HG03520 (cell line): ENCODE results near the gene LPAR5.
"Not testable (repeated sequence)": the region's sequence is repeated elsewhere in the genome, so short reads cannot be mapped to it uniquely, and the experiment has no call there.

Experiments used
- ATAC-seq: cut with Tn5 transposase; IDR thresholded peaks from one replicate; pipeline ENCODE4 v1.9.1; 2021; ENCODE audit warnings: mild to moderate bottlenecking, moderate library complexity; ENCODE audit not compliant: unreplicated experiment

Gene LPAR5

DNA sequence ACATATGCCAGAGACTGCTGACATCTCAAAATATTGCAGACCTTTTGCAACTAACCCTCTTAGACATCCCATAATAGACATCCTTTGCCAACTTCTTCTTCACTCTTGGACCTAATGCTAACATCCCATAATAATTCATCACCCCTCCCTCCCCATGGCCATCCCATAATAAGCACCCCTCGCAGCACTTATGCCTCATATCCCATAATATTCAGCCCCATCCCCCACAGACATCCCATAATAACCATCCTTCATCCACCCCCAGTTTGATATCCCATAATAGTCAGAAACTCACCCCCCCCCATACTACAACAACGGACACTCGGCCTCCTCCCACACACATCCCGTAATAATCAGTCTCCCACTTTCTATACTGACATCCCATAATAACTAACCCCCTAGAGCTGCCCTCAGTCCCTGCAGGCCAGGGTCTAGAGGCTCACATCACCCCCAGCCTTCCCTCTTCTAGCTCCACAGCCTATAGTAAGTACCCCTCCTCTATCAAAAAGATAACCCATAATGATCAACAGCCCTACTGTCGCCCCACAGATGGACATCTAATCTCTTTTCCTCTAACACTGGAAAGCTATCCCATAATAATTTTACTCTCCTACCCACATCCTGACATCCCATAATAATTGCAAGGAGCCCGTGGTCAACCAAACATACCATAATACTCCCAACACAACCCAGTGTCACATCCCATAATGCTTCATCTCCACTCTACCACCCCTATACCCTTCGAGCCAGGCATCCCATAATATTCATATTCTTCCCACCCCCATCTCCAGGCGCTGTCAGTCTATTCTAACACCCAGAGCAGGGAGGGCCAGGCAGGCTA is 27.8 kb downstream of the LPAR5 start:
- no peak for ATAC-seq

DNA sequence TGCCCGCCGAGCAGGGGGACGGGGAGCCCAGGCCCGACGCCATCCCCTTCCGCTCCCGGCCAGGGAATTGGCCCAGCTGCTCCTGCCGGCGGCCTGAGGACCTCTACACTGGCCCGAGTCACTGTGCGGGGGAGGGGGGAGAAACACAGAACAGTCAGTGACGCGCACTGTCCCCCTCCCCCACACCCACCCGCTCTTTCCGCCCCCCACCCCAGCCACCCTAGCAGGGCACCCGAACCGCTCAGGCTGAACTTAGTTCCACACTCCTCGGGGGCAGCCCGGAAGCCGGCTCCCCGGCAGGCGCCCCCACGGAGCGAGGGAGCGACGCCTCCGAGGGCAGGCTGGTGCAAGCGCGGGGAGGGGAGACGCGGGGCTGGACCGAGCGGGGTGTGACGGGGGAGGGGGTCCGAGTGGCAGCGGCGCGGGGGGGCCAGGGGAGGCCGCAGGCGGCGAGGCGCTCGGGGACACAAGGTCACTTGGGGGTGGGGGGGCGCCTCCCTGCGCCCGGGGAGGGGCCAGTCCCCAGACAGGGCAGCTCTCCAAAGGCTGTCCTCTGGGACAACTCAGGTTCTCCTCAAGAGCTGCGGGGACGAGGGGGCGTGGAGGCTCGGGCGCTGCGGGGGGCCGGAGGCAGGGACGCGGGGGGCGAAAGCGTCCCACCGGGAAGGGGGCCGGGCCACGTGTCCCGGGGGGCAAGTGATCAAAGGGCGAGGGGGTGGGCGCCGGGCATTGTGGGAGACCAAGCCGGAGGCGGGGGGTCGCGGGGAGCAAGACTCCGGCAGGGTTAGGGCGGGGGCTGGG is 29.2 kb downstream of the LPAR5 start:
- no peak for ATAC-seq

DNA sequence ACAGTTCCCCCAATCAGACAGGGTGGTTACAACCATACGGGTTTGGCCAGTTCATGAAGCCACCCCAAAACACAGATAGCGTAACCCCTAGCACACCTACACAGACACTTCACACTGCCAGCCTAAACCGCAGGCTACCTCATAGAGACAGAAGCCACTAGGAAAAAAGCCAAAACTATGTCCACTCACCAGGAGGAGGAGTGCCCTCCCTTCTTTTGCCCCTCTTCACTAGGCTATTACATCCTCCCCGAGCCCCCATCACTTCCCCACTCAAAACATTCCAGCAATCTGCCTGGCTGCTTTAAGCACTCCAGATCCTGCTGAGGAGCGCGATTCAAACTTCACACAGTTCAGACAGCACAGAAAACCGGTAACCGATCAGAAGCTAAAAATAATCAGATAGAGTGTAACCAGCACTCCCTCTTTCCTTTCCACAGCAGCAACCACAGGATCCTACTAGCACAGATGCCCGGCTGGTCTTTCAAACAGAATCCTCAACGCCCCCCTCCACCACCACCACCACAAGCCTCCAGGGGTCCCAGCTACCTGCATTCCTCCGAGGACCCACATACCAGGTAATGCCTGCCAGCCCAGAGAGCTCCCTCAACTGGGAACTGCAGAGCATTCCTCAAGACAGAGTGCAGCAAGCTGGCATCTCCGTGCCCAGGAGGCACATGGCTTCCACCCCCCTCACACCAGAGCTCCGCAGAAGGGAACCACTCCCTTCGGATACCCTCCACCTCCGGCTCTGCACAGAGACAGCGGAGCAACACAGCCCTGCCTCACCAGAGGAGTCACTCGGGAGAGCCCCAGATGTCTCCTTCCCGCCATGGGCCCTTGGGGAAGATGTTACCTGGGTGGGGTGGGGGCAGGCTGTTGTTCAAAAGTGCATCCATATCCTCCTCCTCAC is 30.1 kb downstream of the LPAR5 start:
- no peak for ATAC-seq

DNA sequence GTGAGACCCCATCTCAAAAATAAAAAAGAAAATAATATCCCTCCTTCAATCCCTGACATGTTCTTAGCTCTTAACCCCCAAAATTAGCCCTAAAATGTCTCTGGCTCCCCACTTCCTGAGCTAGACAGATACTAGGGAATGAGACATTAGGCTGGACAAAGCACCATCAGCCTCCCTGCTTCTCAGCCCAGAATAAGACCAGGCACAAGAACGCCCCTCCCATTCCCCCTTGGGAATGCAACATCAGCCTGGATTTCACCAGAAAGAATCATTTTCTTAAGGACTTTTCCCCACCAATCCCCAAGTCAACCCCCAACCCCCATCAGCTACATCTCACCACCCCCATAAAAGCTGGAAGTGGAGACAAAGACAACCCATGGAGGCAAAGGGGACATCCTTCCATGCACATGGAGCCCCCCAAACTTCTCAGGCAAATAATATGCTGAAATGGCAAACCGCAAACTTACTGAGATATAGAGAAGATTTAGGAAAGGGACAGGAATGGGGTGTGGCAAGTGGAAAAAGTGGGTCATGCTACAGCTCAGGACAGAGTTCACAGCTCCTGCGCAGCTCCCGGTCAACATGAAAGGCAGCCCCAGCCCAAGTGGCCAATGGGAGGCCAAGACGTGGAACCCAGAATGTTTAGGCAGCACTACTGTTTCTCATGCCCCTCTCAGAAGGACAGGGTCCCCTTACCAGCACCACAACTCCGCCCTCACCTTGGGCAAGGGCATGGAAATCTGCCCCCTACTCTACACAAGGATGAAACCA is 31.3 kb downstream of the LPAR5 start:
- no peak for ATAC-seq

DNA sequence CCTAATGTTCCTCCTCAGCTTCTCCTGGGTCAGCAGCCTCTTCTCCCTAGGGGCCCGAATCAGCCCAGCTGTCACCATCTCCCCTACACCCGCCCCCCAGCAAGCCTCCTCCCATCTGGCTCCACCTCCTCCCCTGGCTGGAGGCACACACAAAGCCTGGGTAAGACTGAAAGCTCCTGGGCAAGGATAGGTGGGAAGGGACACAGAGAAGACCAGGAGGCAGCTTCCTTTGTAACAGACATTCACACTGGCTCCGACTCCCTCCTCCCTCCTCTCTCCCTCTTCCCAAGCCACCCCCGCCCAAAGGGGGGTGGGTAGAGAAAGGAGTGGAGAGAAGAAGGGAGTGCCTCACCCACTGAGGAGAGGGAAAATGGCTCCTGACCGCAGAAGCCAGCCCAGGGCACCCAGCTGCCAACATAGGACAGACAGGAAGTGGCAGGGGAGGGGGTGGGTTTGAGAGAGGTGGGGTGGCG is 32.6 kb downstream of the LPAR5 start:
- no peak for ATAC-seq

DNA sequence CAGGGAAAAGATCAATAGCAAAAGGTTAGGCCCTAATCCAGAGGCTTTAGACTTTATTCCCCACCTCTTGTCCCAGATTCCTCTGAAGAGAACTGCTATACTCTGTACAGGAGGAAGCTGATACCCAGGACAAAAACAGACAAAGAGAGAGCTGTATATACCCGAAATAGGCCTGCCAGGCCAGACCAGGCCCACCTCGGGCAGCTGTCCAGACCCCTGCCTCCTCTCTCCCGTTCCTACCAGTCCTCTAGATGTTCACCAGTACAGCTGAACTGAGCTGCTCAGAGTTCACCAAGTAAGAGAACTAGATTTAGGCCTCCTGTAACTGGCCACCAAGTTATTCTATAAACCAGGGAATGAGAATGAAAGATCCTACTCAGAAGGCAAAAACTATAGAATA is 33.2 kb downstream of the LPAR5 start:
- no peak for ATAC-seq

DNA sequence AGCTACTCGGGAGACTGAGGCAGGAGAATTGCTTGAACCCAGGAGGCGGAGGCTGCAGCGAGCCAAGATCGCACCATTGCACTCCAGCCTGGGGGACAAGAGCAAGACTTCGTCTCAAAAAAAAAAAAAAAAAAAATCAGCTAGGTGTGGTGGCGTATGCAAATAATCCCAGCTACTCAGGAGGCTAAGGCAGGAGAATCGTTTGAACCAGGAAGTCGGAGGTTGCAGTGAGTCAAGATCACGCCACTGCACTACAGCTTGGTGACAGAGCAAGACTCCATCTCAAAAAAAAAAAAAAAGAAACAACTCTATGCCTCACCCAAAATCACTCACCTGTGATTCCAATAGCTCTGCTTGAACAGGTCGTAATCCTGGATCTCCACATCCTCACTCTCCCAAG is 40.1 kb downstream of the LPAR5 start:
- ATAC-seq, result not testable (repeated sequence)

DNA sequence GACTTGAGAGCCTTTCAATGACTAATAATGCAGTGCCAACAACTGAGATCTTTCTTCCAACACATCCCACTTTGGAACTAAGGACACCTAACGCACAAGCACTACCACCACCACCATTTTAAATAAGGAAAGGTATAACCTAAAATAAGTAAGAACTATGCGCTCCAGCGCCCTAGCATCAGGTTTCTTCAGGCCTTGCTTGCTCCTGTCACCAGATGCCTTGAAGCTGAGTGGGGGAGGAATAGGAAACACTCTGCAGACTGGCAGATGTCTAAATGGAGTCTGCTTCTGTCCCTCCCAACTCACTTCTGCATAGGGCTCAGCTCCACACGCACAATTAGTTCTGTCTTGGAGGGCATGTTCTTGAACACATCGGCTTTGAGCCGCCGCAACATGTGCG is 43.7 kb downstream of the LPAR5 start:
- no peak for ATAC-seq

DNA sequence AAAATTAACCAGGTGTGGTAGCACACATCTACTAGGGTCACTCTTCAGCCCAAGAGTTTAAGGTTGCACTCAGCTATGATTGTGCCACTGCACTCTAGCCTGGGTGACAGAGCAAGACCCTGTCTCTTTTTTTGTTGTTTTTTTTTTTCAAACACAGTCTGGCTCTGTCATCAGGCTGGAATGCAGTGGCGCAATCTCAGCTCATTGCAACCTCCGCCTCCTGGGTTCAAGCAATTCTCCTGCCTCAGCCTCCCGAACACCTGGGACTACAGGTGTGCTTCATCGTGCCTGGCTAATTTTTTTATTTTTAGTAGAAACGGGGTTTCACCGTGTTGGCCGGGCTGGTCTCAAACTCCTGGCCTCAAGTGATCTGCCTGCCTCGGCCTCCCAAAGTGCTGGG is 49.2 kb downstream of the LPAR5 start:
- not testable (repeated sequence) for ATAC-seq

DNA sequence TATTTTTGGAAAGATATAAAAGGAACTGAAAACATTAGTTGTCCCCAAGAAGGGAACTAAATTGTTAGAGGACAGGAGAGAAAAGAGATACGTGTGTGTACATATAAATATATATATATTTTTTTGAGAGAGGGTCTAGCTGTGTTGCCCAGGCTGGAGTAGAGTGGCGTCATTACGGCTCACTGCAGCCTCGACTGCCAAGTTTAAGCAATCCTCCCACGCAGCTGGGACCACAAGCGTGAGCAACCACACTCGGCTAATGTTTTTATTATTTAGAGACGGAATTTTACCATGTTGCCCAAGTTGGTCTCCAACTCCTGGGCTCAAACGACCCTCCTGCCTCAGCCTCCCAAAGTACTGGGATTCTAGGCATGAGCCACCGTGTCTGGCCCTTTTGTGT is 51.5 kb downstream of the LPAR5 start:
- ATAC-seq, result no peak

DNA sequence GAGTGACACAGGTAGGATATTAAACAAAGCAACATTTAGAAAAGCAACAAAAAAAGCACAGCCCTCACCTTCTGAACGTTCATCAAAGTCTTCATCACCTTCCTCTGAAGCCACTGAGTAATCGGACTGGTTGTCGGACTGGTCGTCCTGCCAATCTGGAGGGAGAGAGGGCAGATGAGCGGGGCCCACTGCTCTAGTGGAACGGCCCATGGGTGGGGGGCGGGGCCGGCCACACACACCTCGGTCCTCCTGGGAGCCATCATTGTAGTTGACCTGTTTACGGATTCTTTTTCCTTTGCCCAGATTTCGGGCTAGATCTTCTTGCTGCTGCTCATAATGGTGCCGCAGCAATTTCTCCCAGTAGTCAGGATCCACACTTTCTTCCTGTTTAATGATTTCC is 52.8 kb downstream of the LPAR5 start:
- no peak for ATAC-seq

DNA sequence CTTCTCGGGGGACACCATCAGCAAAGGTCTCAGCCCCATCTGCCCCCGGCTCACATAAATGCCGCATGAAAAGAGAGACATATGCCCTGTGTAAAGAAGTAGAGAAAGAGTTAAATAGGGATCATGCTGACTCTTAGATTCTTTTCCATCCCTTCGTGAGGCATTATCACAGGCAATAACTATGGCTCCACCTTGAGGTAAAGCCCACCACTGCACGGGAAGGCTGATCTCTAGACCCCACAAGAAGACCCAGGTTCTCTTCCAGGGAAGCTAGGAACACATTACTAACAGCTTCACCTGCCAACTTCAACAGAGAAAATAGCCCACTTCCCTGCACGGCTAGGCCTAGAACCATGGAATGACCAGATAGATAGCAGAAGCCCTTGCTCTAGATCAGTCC is 53.6 kb downstream of the LPAR5 start:
- ATAC-seq, result no peak

DNA sequence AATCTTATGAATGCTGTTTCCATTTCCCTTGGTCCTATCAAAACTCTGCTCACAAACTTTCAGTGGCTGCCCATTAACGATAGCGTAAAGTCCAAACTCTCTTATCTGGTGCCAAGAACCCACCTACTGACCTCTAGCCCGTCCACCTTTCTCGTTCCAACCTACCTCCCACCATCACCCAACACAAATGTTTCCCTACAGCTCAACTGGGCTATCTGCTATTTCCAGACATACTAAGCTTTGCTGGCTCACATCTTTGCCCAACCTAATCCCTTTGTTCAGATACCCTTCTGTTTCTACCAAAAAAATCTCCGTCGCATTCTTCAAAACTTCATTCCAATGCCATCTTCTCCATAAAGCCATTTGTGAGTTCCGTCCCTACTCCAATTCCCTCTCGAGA is 60.1 kb downstream of the LPAR5 start:
- no peak for ATAC-seq

DNA sequence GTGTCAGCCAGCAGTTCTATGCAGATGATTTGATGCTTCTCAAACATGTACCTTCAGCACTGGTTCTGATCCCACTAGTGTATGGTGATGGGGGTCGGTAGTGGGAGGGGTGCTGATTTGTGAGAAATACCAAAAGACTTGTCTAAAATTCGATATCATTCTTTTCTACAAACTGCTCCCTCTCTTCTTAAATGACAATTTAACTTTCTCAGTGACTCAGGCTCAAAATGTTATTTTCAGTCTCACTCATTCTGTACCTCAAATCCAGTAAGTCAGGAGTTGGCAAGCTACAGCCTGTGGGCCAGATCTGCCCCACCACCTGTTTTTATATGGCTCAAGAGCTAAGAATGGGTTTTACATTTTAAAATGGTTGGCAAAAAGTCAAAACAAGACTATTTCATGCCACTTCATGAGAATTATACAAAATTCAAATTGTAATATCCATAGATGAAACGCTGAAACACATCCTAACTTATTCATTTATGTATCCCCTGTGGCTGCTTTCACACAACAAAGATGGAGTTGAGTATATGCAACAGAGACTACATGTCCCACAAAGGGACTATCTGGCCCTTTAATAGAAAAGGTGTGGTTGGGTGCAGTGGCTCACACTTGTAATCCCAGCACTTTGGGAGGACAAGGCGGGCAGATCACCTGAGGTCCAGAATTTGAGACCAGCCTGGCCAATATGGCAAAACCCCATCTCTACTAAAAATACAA is 61.0 kb downstream of the LPAR5 start:
- ATAC-seq, result no peak

DNA sequence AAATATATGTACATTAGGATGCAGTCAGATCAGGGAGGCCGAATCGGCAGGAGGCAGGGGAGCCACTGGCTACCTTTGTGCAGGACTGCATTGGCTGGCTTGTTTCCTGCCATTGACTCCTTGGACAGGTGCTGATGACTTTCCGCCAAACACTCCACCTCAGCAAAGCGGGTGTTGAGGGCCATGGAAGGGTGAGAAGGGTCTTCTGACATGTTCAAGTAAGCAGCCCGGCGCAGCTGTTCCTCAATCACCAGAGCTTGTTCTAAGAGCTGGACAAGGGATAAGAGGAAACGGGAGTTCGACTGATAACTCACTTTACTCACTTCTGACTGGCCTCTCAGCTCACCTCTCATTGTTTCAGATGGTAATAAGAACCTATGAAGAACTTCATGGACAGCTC is 62.8 kb downstream of the LPAR5 start:
- no peak for ATAC-seq

DNA sequence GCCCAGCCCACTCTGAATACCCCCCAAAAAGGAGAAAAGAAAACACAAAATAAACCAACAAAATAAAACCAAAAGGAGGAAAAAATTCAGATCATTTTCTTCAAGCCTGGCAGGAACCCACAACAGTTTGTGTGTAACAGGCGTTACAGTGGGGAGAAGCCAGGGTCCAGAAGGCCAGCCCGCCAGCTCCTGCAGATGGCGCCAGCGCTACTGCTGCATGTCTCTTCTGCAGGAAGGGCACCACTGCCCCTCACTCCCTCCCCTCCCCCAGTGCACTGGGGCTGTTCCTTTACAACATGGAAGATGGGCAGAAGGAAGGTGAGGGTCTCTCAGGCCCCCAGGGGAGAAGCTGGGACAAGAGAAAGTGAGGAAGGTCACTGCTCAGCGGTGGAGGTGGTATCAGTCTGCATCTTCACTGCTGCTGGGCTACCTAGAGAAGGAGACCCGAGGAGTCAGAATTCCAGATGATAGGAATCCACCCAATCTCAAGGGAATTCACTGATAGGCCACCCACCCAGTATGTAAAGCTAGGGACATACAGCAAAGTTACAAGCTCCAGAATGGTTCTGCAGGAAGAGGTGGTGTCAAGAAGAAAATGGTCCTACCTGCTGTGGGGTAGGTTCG is 65.4 kb downstream of the LPAR5 start:
- no peak for ATAC-seq

DNA sequence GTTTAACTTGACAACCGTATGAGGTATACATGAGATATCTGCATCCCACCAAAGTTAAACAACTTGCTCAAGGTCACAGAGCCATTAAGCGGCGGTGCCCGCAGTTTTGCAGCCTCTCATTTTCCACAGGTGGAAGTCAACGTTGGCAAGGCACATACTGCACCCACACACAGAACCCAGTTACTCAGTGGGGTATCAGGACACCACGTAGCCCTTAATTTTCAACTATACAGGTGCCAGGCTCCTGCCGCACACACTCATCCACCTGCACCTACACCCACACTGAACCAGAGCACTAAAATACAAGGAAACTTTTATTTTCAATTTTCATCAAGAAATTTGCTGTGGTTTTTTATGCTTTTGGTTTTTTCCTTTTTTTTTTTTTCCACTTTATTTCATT is 66.0 kb downstream of the LPAR5 start:
- no peak for ATAC-seq

DNA sequence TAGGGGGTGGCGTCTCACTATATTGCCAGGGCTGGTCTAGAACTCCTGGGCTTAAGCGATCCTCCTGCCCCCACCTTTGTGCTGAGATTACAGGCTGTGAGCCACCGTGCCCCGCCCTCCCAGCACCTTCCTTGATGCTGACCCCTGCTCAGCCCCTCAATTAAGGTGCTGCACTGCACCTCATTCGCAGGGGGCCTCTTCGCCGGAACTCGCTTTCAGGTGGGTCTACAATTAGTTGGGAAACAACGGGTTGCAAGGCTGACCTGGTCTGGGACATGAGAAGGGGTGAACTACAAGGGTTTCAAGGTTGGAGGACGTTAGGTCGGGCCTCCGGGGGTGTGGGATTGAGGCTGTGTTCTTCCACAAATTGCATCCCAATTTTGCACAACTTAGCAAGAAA is 66.4 kb downstream of the LPAR5 start:
- no peak for ATAC-seq
